Esophagus squamous epithelium (tissue), 4 donors: ENCODE results near the gene CABCOCO1.

Experiments used
- CTCF ChIP-seq, 6 experiments: fragments of 450-650 bp in 4 of 6; fragments of 200-600 bp in 2 of 6; sonication (generic) in 2 of 6; IDR thresholded peaks; one replicate each; pipeline ENCODE4 v1.5.1; 2016 to 2019; ENCODE audit warnings: antibody characterized with exemption in 6 of 6, mild to moderate bottlenecking in 4 of 6, moderate library complexity in 4 of 6
- POLR2A ChIP-seq, 4 donors: fragments of 450-650 bp; IDR thresholded peaks; one replicate each; pipeline ENCODE4 v1.6.1; 2017; ENCODE audit warnings: antibody characterized with exemption in 4 of 4, mild to moderate bottlenecking in 4 of 4, moderate library complexity in 3 of 4

DNA sequence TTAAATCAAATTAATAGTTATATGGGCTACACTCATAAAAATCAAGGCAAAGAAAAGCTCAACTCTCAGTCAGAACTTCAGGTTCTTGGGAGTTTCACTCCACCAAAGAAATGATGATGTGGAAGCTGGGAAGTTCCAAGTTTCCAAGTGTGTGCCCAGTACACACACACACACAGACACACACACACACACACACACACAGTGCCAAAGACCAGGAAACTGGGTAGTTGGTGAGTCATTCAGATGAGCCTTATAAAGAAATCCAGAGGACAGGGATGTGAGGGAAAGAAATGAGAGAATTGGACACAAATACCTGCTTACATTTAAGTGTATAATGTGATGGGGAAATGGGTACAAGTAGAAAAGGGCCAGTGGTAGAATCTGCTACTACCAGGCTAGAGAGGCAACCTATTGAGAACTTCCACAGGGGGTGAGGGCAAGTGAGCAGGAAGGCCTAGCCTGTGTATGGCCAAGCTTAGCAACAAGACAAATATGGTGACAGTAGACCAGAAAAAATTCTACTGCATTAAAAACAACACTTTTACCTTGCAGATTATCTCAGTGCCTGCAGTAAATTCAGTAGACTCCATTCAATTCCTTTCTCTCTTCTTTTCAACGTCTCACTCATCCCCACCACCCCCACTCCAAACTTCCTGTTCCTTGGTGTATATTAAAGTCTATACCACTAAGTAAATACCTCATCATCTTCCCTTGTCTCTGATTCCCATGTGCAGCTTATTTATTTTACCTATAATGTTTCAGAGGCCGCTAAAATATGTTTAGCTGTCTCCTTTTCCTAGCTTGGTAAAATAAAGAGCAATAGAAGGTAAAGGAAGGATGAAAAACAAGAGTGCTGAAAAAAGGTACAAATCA lies 95.0 kb downstream of the CABCOCO1 start:
- TF ChIP-seq CTCF (IDR thresholded peaks at IDR 0.05) (no peak), POLR2A (IDR thresholded peaks at IDR 0.05) (no peak)
